Measurements from ENCODE around the gene FTO. TPM values are rescaled to one million over a fixed set of nuclear protein-coding genes. Genes with fewer than 3 reads are reported as not detected.

Gene FTO
- total and polyA plus RNA-seq, 2 donors from 2014 or later, result 22.3 to 116 TPM

GRCh38 chr16:53789137-53789536 is 85.2 kb downstream of the FTO start:
- TF ChIP-seq CTCF (IDR thresholded peaks at IDR 0.05; ENCODE audit: borderline replicate concordance, extremely low read depth, insufficient read depth), result no peak
- H3K27me3 ChIP-seq (ENCODE audit: control insufficient read depth, insufficient read depth, low read length), result no peaks in the 10 kb centered on the region
- intact Hi-C loops (cut with DNase I), result no loop called here
- peaks cover 0 to 4% (median 2%) of the 10 kb centered on the region in 3 donors for H3K4me1 ChIP-seq (ENCODE audit: control insufficient read depth in 2 of 3, insufficient read depth in 2 of 3, low read depth in 1 of 3, low read length in 3 of 3)
- no peaks in the 10 kb centered on the region for H3K36me3 ChIP-seq (ENCODE audit: control insufficient read depth in 2 of 3, insufficient read depth in 3 of 3, low read length in 3 of 3)
- no peak overlapping the region for H3K27ac ChIP-seq (ENCODE audit: low read depth in 2 of 2, low read length in 2 of 2)
- peak in 1 of 5 donors; percentile 58 for DNase-seq
- no peak for FAIRE-seq
- no peak overlapping the region for H3K4me3 ChIP-seq (ENCODE audit: low read length in 3 of 3)
- H3K9ac ChIP-seq (ENCODE audit: low read length in 3 of 3), result no peak overlapping the region
- H3K9me3 ChIP-seq (ENCODE audit: control insufficient read depth in 2 of 3, insufficient read depth in 1 of 3, low read length in 3 of 3), result no peaks in the 10 kb centered on the region

- no peaks in the 10 kb centered on the region for H3K9me3 ChIP-seq (ENCODE audit: control insufficient read depth in 2 of 3, insufficient read depth in 1 of 3, low read length in 3 of 3)
- peak; percentile 8 for FAIRE-seq
- peak in 1 of 5 donors; percentile 29 for DNase-seq
- H3K9ac ChIP-seq (ENCODE audit: low read length in 3 of 3), result no peak overlapping the region
- H3K4me1 ChIP-seq (ENCODE audit: control insufficient read depth in 2 of 3, insufficient read depth in 2 of 3, low read depth in 1 of 3, low read length in 3 of 3), result peaks cover 0 to 4% (median 2%) of the 10 kb centered on the region in 3 donors
- intact Hi-C loops (cut with DNase I), result no loop called here
- no peaks in the 10 kb centered on the region for H3K27me3 ChIP-seq (ENCODE audit: control insufficient read depth, insufficient read depth, low read length)
- no peak for TF ChIP-seq CTCF (IDR thresholded peaks at IDR 0.05; ENCODE audit: borderline replicate concordance, extremely low read depth, insufficient read depth)
- no peak overlapping the region for H3K27ac ChIP-seq (ENCODE audit: low read depth in 2 of 2, low read length in 2 of 2)
- H3K4me3 ChIP-seq (ENCODE audit: low read length in 3 of 3), result no peak overlapping the region
- H3K36me3 ChIP-seq (ENCODE audit: control insufficient read depth in 2 of 3, insufficient read depth in 3 of 3, low read length in 3 of 3), result no peaks in the 10 kb centered on the region
These were observed 88.4 kb downstream of the FTO start for GRCh38 chr16:53792161-53792951.

- no peak for FAIRE-seq
- Histone ChIP-seq H3K36me3 (ENCODE audit: control insufficient read depth in 2 of 3, insufficient read depth in 3 of 3, low read length in 3 of 3) (no peaks in the 10 kb centered on the region), H3K27ac (ENCODE audit: low read depth in 2 of 2, low read length in 2 of 2) (no peak overlapping the region), H3K4me1 (ENCODE audit: control insufficient read depth in 2 of 3, insufficient read depth in 2 of 3, low read depth in 1 of 3, low read length in 3 of 3) (no peaks in the 10 kb centered on the region), H3K4me3 (ENCODE audit: low read length in 3 of 3) (no peak overlapping the region), H3K9me3 (ENCODE audit: control insufficient read depth in 2 of 3, insufficient read depth in 1 of 3, low read length in 3 of 3) (no peaks in the 10 kb centered on the region), H3K27me3 (ENCODE audit: control insufficient read depth, insufficient read depth, low read length) (no peaks in the 10 kb centered on the region), H3K9ac (ENCODE audit: low read length in 3 of 3) (no peak overlapping the region)
- intact Hi-C loops (cut with DNase I), result no loop called here
- no peak for TF ChIP-seq CTCF (IDR thresholded peaks at IDR 0.05; ENCODE audit: borderline replicate concordance, extremely low read depth, insufficient read depth)
- DNase-seq, result no peak
These were observed 99.5 kb downstream of the FTO start for GRCh38 chr16:53803451-53803850.

Data from kidney (tissue), 14 donors.